ENCODE results near the gene RBPJ. TPM values are rescaled to one million over a fixed set of nuclear protein-coding genes. Genes with fewer than 3 reads are reported as not detected.

The RBPJ gene
- total RNA-seq, 2 experiments from 2014 or later = 150 to 151 TPM

DNA sequence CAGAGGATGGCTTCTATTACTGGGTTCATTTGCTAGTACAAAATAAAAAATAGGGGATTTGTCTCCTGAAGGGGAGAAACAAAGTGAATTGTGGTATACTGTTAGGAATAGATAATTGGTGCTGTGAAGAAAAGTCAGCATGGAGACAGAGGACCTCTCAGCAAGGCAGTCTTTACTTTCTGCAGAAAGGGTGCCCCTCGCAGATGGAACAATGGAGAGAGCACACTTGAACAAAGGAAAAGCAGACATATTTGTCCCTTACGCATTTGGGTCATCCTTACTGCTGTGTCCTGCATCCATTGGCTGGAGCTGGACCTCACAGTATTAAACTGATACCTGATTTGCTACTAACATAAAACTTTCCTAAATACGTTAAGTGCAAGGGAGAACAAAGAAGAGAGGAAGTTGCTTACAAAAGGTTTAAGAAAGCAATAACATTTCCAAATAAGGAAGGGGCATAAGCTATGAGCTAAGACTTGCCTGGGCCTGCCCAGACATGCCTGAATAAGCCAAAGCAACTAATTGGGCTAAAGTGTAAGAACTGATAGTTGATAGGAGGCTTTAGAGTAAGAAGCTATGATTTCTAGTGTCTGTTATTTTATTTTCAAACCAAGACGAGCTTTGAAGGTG is 85.6 kb downstream of the RBPJ start:
- peak; percentile 9 for DNase-seq
- no peak overlapping the region for H3K4me3 Mint-ChIP-seq
- TF ChIP-seq, protein P1, sequence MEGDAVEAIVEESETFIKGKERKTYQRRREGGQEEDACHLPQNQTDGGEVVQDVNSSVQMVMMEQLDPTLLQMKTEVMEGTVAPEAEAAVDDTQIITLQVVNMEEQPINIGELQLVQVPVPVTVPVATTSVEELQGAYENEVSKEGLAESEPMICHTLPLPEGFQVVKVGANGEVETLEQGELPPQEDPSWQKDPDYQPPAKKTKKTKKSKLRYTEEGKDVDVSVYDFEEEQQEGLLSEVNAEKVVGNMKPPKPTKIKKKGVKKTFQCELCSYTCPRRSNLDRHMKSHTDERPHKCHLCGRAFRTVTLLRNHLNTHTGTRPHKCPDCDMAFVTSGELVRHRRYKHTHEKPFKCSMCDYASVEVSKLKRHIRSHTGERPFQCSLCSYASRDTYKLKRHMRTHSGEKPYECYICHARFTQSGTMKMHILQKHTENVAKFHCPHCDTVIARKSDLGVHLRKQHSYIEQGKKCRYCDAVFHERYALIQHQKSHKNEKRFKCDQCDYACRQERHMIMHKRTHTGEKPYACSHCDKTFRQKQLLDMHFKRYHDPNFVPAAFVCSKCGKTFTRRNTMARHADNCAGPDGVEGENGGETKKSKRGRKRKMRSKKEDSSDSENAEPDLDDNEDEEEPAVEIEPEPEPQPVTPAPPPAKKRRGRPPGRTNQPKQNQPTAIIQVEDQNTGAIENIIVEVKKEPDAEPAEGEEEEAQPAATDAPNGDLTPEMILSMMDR (IDR thresholded peaks at IDR 0.05) = no peak
- peaks cover 25% of the 10 kb centered on the region for H3K4me1 Mint-ChIP-seq (ENCODE audit: low read depth)
- ATAC-seq = no peak
- peaks cover 13% of the 10 kb centered on the region for H3K9me3 Mint-ChIP-seq
- CTCF ChIA-PET = interaction anchor here (3.0 to 8.9 kb wide), 2 partner anchors 77 to 418 kb away, joined by 14 to 116 read pairs; no protein-coding TSS in a partner anchor
- H3K27me3 Mint-ChIP-seq = no peaks in the 10 kb centered on the region
- H3K36me3 Mint-ChIP-seq (ENCODE audit: low read depth) = peaks cover 47% of the 10 kb centered on the region
- intact Hi-C loops (cut with micrococcal nuclease) = no loop called here
- peak overlapping the region; percentile 75 for H3K27ac Mint-ChIP-seq
- POLR2A ChIA-PET = no interaction called here

- POLR2A ChIA-PET = no interaction called here
- H3K4me3 Mint-ChIP-seq = no peak overlapping the region
- intact Hi-C loops (cut with micrococcal nuclease) = no loop called here
- H3K36me3 Mint-ChIP-seq (ENCODE audit: low read depth) = peaks cover 47% of the 10 kb centered on the region
- TF ChIP-seq, protein P1 (IDR thresholded peaks at IDR 0.05) = no peak
- no peaks in the 10 kb centered on the region for H3K27me3 Mint-ChIP-seq
- H3K4me1 Mint-ChIP-seq (ENCODE audit: low read depth) = peaks cover 20% of the 10 kb centered on the region
- ATAC-seq (no peak), DNase-seq (no peak)
- peak overlapping the region; percentile 42 for H3K27ac Mint-ChIP-seq
- H3K9me3 Mint-ChIP-seq = peaks cover 13% of the 10 kb centered on the region
- CTCF ChIA-PET = interaction anchor here (1.0 to 8.9 kb wide), 7 partner anchors 66 to 420 kb away, joined by 3 to 116 read pairs (median 14); no protein-coding TSS in a partner anchor
These were observed 86.7 kb downstream of the RBPJ start for GRCh38 chr4:26407476-26407875.

- intact Hi-C loops (cut with micrococcal nuclease) = loop anchor here (1.0 kb wide), 2 partner anchors 80 to 382 kb away; no protein-coding TSS in a partner anchor
- Mint-ChIP-seq H3K27ac (no peak overlapping the region), H3K27me3 (no peaks in the 10 kb centered on the region), H3K4me3 (no peak overlapping the region), H3K4me1 (ENCODE audit: low read depth) (peaks cover 7% of the 10 kb centered on the region), H3K9me3 (peaks cover 8% of the 10 kb centered on the region), H3K36me3 (ENCODE audit: low read depth) (peaks cover 40% of the 10 kb centered on the region)
- TF ChIP-seq, protein P1 (IDR thresholded peaks at IDR 0.05) = peak; percentile 85
- ATAC-seq (peak; percentile 61), DNase-seq (peak; percentile 33)
- ChIA-PET POLR2A (interaction anchor here (1.4 kb wide), 1 partner anchor 84 kb away, joined by 3 read pairs; no protein-coding TSS in a partner anchor), CTCF (interaction anchor here (0.7 to 8.9 kb wide), 36 partner anchors 9 to 447 kb away, joined by 3 to 116 read pairs (median 3); partner anchors contain the start of gene RBPJ)
These were observed 89.8 kb downstream of the RBPJ start for GRCh38 chr4:26410385-26411293.

DNA sequence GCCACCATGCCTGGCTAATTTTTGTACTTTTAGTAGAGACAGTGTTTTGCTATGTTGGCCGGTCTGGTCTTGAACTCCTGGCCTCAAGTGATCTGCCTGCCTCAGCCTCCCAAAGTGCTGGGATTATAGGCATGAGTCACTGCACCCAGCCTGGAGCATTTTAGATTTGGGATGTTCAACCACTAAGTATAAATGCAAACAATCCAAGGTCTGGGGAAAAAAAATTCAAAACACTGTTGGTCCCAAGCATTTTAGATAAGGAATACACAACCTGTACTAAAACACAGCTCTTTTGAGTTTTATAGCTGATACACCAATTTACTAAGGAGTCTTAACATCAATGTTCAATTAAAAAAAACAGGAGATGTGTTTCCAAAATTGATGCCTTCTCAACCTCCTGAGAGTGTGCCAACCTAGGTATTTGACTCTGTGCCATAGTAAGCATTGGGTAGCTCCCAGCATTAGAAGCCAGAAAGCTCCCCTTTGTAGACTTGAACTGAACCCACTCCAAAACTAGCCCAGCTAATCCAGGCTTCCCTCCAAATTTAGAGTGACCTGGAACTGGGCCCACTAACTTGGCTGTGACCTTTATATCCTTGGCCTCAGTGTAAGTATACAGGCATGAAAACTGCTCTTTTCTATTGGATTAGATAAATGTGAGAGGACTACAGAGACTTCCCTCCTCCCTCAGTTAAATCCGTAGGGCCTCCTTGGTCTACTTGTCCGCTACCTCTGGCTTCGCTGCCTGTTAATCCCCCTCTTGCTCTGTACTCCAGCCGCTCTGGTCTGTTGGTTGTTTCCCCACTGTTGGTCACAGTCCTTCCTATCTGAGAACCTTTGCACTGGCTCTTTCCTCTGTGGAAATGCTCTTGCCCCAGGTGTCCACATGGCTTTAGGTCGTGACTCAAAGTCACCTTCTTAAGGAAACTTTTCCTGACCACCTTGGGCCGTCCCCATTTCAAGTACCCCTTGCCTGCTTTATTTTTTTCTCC is 91.9 kb downstream of the RBPJ start:
- Mint-ChIP-seq H3K27me3 (no peaks in the 10 kb centered on the region), H3K4me1 (ENCODE audit: low read depth) (peaks cover 2% of the 10 kb centered on the region), H3K36me3 (ENCODE audit: low read depth) (peaks cover 25% of the 10 kb centered on the region), H3K4me3 (no peak overlapping the region), H3K9me3 (no peaks in the 10 kb centered on the region), H3K27ac (no peak overlapping the region)
- no peak for ATAC-seq
- CTCF ChIA-PET = interaction anchor here (0.8 to 2.6 kb wide), 4 partner anchors 10 to 425 kb away, joined by 3 to 21 read pairs (median 5); no protein-coding TSS in a partner anchor
- intact Hi-C loops (cut with micrococcal nuclease) = no loop called here
- DNase-seq = no peak
- TF ChIP-seq, protein P1 (IDR thresholded peaks at IDR 0.05) = no peak
- POLR2A ChIA-PET = no interaction called here
